Gastrocnemius medialis (tissue), 4 donors: Measurements from ENCODE around the gene OSBPL10. TPM values are rescaled to one million over a fixed set of nuclear protein-coding genes. Genes with fewer than 3 reads are reported as not detected.

Source experiments
- ATAC-seq, 2 donors: fragments of 150-250 bp; one replicate each; pipeline ENCODE4 v1.9.1; 2016
- DNase-seq, 2 donors: peaks; one replicate each; pipeline ENCODE4 v3.0.0-alpha.2; 2019
- H3K27ac ChIP-seq, 4 donors: fragments of 200-600 bp; sonication (generic); 1 replicate in 1 of 4; 2 replicates in 3 of 4; pipeline ENCODE4 v1.5.1; 2016 to 2018; ENCODE audit warnings: mild to moderate bottlenecking in 2 of 4, moderate library complexity in 1 of 4
- H3K27me3 ChIP-seq, 3 donors: fragments of 200-600 bp; sonication (generic) in 2 of 3; 1 replicate in 1 of 3; 2 replicates in 2 of 3; pipeline versions ENCODE4 v1.5.1 to v1.6.0; 2016 to 2019; ENCODE audit warnings: mild to moderate bottlenecking in 1 of 3, moderate library complexity in 1 of 3
- H3K36me3 ChIP-seq, 2 donors: fragments of 200-600 bp; sonication (generic) in 1 of 2; one replicate each; pipeline ENCODE4 v1.5.1; 2017 to 2018
- H3K4me1 ChIP-seq, 2 donors: fragments of 200-600 bp; sonication (generic) in 1 of 2; one replicate each; pipeline ENCODE4 v1.5.1; 2016 to 2017; ENCODE audit warnings: mild to moderate bottlenecking in 2 of 2
- H3K4me3 ChIP-seq, 4 donors: fragments of 200-600 bp; sonication (generic) in 3 of 4; 1 replicate in 1 of 4; 2 replicates in 3 of 4; pipeline ENCODE4 v1.5.1; 2016 to 2019; ENCODE audit warnings: mild to moderate bottlenecking in 2 of 4
- H3K9me3 ChIP-seq, 3 donors: fragments of 200-600 bp; sonication (generic) in 2 of 3; 1 replicate in 1 of 3; 2 replicates in 2 of 3; pipeline ENCODE4 v1.5.1; 2016 to 2019
- POLR2A ChIP-seq, 2 donors: fragments of 450-650 bp; IDR thresholded peaks; one replicate each; pipeline ENCODE4 v1.6.1; 2017; ENCODE audit warnings: antibody characterized with exemption in 2 of 2, mild to moderate bottlenecking in 2 of 2, moderate library complexity in 2 of 2
- in situ Hi-C, 4 donors: fragments of 200-750 bp; cut with MboI; loops; one replicate each; pipeline versions ENCODE4 v1.15.0 to v1.8.0; 2017; ENCODE audit warnings: low sequenced_read_pairs in 4 of 4
- intact Hi-C: fragments of 100-400 bp; cut with DNase I; formaldehyde crosslinking; loops from one replicate; pipeline ENCODE4 v1.15.1; 2023; ENCODE audit warnings: low total_unique reads
- total RNA-seq, 4 donors: library from RNA; depleted of rRNA; stranded (reverse); fragments of >200 nt; gene quantifications; one replicate each; pipeline versions ENCODE4 v1.1.0 to v1.2.3, GENCODE V29; 2016
- TF ChIP-seq, protein P1 (sequence below), 5 experiments: fragments of 450-650 bp in 3 of 5; fragments of 200-600 bp in 2 of 5; sonication (generic) in 2 of 5; IDR thresholded peaks in 4 of 5; conservative IDR thresholded peaks in 1 of 5; 1 replicate in 4 of 5; 2 replicates in 1 of 5; pipeline ENCODE4 v1.5.1; 2016 to 2019; ENCODE audit warnings: antibody characterized with exemption in 5 of 5, mild to moderate bottlenecking in 3 of 5, moderate library complexity in 3 of 5

OSBPL10 gene
- total RNA-seq, 4 donors from 2014 or later: 1.4 to 7.0 (median 3.8) TPM

DNA sequence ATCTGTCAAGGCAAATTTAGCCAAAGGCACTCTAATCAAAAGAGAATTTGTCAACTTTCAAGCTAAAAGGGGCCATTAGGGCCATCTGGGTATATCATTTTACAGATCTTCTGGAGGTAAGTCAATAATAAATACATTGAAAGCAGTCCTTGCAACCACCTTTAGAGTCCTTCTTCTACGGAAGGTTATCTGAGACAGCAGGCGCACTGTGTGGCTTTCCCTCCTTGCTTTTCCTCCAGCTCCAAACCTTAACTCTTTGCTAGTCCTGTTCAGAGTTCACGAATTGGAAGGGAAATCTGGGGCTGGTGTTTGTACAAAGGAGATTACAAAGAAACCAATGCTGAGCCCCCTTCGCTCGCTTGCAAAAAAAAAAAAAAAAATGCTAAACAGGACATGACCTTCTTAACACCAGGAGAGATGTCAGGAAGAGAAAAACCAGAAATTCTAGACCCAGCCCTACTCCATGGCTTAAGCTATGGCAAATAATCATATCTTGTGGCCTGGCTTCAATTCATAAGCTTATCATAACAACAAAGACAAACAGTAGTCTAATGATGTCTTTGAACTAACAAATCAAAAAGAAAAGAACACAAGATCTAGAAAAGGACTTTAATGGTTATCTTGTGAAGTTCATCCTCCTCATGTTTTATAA, 232.7 kb downstream of the OSBPL10 start:
- intact Hi-C loops: no loop called here
- no peak overlapping the region for H3K27ac ChIP-seq
- H3K36me3 ChIP-seq: no peaks in the 10 kb centered on the region
- in situ Hi-C loops: no loop called here
- TF ChIP-seq, protein P1, sequence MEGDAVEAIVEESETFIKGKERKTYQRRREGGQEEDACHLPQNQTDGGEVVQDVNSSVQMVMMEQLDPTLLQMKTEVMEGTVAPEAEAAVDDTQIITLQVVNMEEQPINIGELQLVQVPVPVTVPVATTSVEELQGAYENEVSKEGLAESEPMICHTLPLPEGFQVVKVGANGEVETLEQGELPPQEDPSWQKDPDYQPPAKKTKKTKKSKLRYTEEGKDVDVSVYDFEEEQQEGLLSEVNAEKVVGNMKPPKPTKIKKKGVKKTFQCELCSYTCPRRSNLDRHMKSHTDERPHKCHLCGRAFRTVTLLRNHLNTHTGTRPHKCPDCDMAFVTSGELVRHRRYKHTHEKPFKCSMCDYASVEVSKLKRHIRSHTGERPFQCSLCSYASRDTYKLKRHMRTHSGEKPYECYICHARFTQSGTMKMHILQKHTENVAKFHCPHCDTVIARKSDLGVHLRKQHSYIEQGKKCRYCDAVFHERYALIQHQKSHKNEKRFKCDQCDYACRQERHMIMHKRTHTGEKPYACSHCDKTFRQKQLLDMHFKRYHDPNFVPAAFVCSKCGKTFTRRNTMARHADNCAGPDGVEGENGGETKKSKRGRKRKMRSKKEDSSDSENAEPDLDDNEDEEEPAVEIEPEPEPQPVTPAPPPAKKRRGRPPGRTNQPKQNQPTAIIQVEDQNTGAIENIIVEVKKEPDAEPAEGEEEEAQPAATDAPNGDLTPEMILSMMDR (IDR thresholded peaks at IDR 0.05 in 4 of 5, conservative IDR thresholded peaks at IDR 0.05 in 1 of 5): no peak
- TF ChIP-seq POLR2A (IDR thresholded peaks at IDR 0.05): no peak
- ATAC-seq (no peak), DNase-seq (no peak)
- H3K4me3 ChIP-seq: no peak overlapping the region
- no peaks in the 10 kb centered on the region for H3K4me1 ChIP-seq
- no peaks in the 10 kb centered on the region for H3K27me3 ChIP-seq
- no peaks in the 10 kb centered on the region for H3K9me3 ChIP-seq

- no peaks in the 10 kb centered on the region for H3K36me3 ChIP-seq
- in situ Hi-C loops: no loop called here
- DNase-seq (no peak), ATAC-seq (no peak)
- no peaks in the 10 kb centered on the region for H3K4me1 ChIP-seq
- H3K27me3 ChIP-seq: no peaks in the 10 kb centered on the region
- no peak overlapping the region for H3K27ac ChIP-seq
- intact Hi-C loops: no loop called here
- no peak for TF ChIP-seq POLR2A (IDR thresholded peaks at IDR 0.05)
- H3K4me3 ChIP-seq: no peak overlapping the region
- H3K9me3 ChIP-seq: no peaks in the 10 kb centered on the region
These were observed 233.3 kb downstream of the OSBPL10 start for GRCh38 chr3:31747785-31748184.

DNA sequence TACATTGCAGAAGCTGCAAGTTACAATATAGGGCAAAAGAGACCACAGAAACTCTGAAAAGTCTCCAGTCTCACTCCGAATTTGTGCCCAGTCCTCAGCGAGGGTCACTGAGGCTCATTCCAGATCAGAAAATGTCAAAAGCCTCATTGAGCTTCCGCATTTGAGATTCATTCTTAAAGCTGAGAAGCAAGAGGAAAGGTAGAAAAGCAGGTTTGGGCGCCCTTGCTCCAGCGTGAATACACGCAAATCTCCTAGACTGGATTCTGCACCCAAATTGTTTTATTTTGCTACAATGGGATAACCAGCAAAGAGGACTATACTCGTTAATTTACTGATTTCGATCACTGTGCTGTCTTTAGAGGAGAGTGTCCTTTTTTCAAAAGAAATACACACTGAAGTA, 236.1 kb downstream of the OSBPL10 start:
- Histone ChIP-seq H3K4me3 (no peak overlapping the region), H3K27me3 (no peaks in the 10 kb centered on the region), H3K27ac (no peak overlapping the region), H3K9me3 (no peaks in the 10 kb centered on the region), H3K36me3 (no peaks in the 10 kb centered on the region), H3K4me1 (no peaks in the 10 kb centered on the region)
- DNase-seq (no peak), ATAC-seq (no peak)
- TF ChIP-seq, protein P1 (IDR thresholded peaks at IDR 0.05 in 4 of 5, conservative IDR thresholded peaks at IDR 0.05 in 1 of 5): no peak
- intact Hi-C loops: no loop called here
- in situ Hi-C loops: no loop called here

- H3K4me1 ChIP-seq: no peaks in the 10 kb centered on the region
- H3K36me3 ChIP-seq: no peaks in the 10 kb centered on the region
- in situ Hi-C loops (no loop called here), intact Hi-C loops (no loop called here)
- H3K9me3 ChIP-seq: no peaks in the 10 kb centered on the region
- TF ChIP-seq, protein P1 (IDR thresholded peaks at IDR 0.05 in 4 of 5, conservative IDR thresholded peaks at IDR 0.05 in 1 of 5): no peak
- TF ChIP-seq POLR2A (IDR thresholded peaks at IDR 0.05): no peak
- H3K27ac ChIP-seq: no peak overlapping the region
- H3K4me3 ChIP-seq: no peak overlapping the region
- ATAC-seq: no peak
- no peak for DNase-seq
- no peaks in the 10 kb centered on the region for H3K27me3 ChIP-seq
These were observed 237.6 kb downstream of the OSBPL10 start for GRCh38 chr3:31743331-31744089.

DNA sequence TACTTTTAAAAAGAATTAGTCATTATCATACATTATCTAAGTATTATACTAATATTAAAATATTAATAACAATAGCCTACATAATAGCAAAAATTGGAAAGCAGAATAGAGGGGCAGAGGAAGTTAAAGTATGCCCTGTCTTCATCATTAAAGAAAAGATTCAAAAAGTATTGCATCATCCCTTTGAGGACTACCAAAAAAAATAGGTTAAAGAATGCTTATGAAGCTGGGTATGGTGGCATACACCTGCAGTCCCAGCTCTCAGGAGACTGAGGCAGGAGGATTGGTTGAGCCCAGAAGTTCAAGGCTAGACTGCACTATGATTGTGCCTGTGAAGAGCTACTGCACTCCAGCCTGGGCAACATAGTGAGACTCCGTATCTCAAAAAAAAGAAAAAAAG, 240.7 kb downstream of the OSBPL10 start:
- Histone ChIP-seq H3K27me3 (no peaks in the 10 kb centered on the region), H3K4me3 (no peak overlapping the region), H3K9me3 (no peaks in the 10 kb centered on the region), H3K36me3 (no peaks in the 10 kb centered on the region), H3K4me1 (no peaks in the 10 kb centered on the region), H3K27ac (no peak overlapping the region)
- no peak for DNase-seq
- no peak for ATAC-seq
- intact Hi-C loops: no loop called here
- TF ChIP-seq, protein P1 (IDR thresholded peaks at IDR 0.05 in 4 of 5, conservative IDR thresholded peaks at IDR 0.05 in 1 of 5): no peak
- TF ChIP-seq POLR2A (IDR thresholded peaks at IDR 0.05): no peak
- in situ Hi-C loops: no loop called here
